GM23248 (cell line): ENCODE data around the gene ELOVL1. TPM values are rescaled to one million over a fixed set of nuclear protein-coding genes. Genes with fewer than 3 reads are reported as not detected.

Source experiments
- DNase-seq: peaks from one replicate; pipeline ENCODE4 v3.0.0-alpha.2; 2015
- H2AFZ ChIP-seq: fragments of 200-600 bp; sonication (generic); 2 replicates; pipeline ENCODE4 v1.6.1; 2016; ENCODE audit warnings: antibody characterized with exemption
- H3F3A ChIP-seq: fragments of 200-600 bp; sonication (generic); 2 replicates; pipeline ENCODE4 v1.6.1; 2016; ENCODE audit warnings: mild to moderate bottlenecking, antibody characterized with exemption, mixed run types; ENCODE audit not compliant: insufficient read depth
- H3K27ac ChIP-seq: fragments of 200-600 bp; sonication (generic); 2 replicates; pipeline ENCODE4 v1.5.1; 2016; ENCODE audit warnings: mild to moderate bottlenecking
- H3K27me3 ChIP-seq: fragments of 200-600 bp; sonication (generic); replicated peaks from 2 replicates; pipeline ENCODE4 v1.6.1; 2016; ENCODE audit warnings: mild to moderate bottlenecking; ENCODE audit not compliant: insufficient read depth
- H3K36me3 ChIP-seq: fragments of 200-600 bp; sonication (generic); 2 replicates; pipeline ENCODE4 v1.6.1; 2016; ENCODE audit warnings: low read depth, mild to moderate bottlenecking
- H3K4me1 ChIP-seq: fragments of 200-600 bp; sonication (generic); 2 replicates; pipeline ENCODE4 v1.6.1; 2016; ENCODE audit warnings: mild to moderate bottlenecking; ENCODE audit not compliant: insufficient read depth
- H3K4me2 ChIP-seq: fragments of 200-600 bp; sonication (generic); one replicate; pipeline ENCODE4 v1.6.1; 2016; ENCODE audit warnings: mild to moderate bottlenecking; ENCODE audit not compliant: unreplicated experiment
- H3K4me3 ChIP-seq: fragments of 200-600 bp; sonication (generic); 2 replicates; pipeline ENCODE4 v1.5.1; 2016; ENCODE audit warnings: mild to moderate bottlenecking
- H3K79me2 ChIP-seq: fragments of 200-600 bp; sonication (generic); 2 replicates; pipeline ENCODE4 v1.6.1; 2016; ENCODE audit warnings: mild to moderate bottlenecking; ENCODE audit not compliant: insufficient read depth
- H3K9ac ChIP-seq: fragments of 200-600 bp; sonication (generic); 2 replicates; pipeline ENCODE4 v1.6.1; 2016; ENCODE audit warnings: mild to moderate bottlenecking
- H3K9me2 ChIP-seq: fragments of 200-600 bp; sonication (generic); 2 replicates; pipeline ENCODE4 v1.6.1; 2016; ENCODE audit warnings: mixed run types, mild to moderate bottlenecking, moderate library complexity; ENCODE audit not compliant: insufficient read depth
- H3K9me3 ChIP-seq: fragments of 200-600 bp; sonication (generic); one replicate; pipeline ENCODE4 v1.6.1; 2017; ENCODE audit warnings: low read depth
- H4K20me1 ChIP-seq: fragments of 200-600 bp; sonication (generic); 2 replicates; pipeline ENCODE4 v1.6.0; 2016; ENCODE audit not compliant: insufficient read depth
- EZH2 ChIP-seq: fragments of 200-600 bp; sonication (generic); IDR thresholded peaks from 2 replicates; pipeline ENCODE4 v1.6.1; 2018; ENCODE audit warnings: antibody characterized with exemption, mild to moderate bottlenecking; ENCODE audit not compliant: insufficient read depth, poor library complexity, severe bottlenecking
- EZH2phosphoT487 ChIP-seq: fragments of 200-600 bp; sonication (generic); IDR thresholded peaks from 2 replicates; pipeline ENCODE4 v1.6.1; 2018; ENCODE audit warnings: antibody characterized with exemption, moderate library complexity, mild to moderate bottlenecking, low read depth; ENCODE audit not compliant: insufficient read depth
- WGBS, 2 experiments: methylation state at CpG; one replicate each; pipeline ENCODE4 v1.1.6; 2015 to 2017; ENCODE audit warnings: low lambda C conversion rate in 2 of 2, low coverage in 1 of 2; ENCODE audit errors: missing lambda C conversion rate in 2 of 2; 5-methylcytosine and 5-hydroxymethylcytosine counted together
- in situ Hi-C: fragments of 300-500 bp; cut with MboI; formaldehyde crosslinking; loops from 2 replicates; pipeline ENCODE4 v1.15.0; 2020
- polyA plus RNA-seq: library from polyadenylated mRNA; unstranded; fragments of >200 nt; fragmentation: Nextera tagmentation; extraction: Ambion mirVana; gene quantifications from 2 replicates; pipeline ENCODE4 v1.2.1, GENCODE V29; 2016
- total RNA-seq: library from RNA; depleted of rRNA; stranded (reverse); fragments of >200 nt; shearing (Covaris generic); gene quantifications from 2 replicates; pipeline ENCODE4 v1.2.3, GENCODE V29; 2014

Gene ELOVL1
- total and polyA plus RNA-seq, 2 experiments from 2014 or later, result 107 to 155 TPM

- in situ Hi-C loops, result no loop called here
- 93 to 100% methylated on average over 1 of the region's 1 CpG for WGBS, 2 experiments
- no peaks in the 10 kb centered on the region for H4K20me1 ChIP-seq
- no peak overlapping the region for H3K9ac ChIP-seq
- no peak overlapping the region for H2AFZ ChIP-seq
- H3K4me1 ChIP-seq, result peaks cover 3% of the 10 kb centered on the region
- H3K9me3 ChIP-seq, result no peaks in the 10 kb centered on the region
- H3F3A ChIP-seq, result no peaks in the 10 kb centered on the region
- H3K27me3 ChIP-seq, result no peaks in the 10 kb centered on the region
- no peaks in the 10 kb centered on the region for H3K9me2 ChIP-seq
- H3K79me2 ChIP-seq, result no peaks in the 10 kb centered on the region
- no peak overlapping the region for H3K4me2 ChIP-seq
- no peak overlapping the region for H3K4me3 ChIP-seq
- no peaks in the 10 kb centered on the region for H3K36me3 ChIP-seq
- DNase-seq, result no peak
- TF ChIP-seq EZH2, result no peak
- no peak for TF ChIP-seq EZH2phosphoT487
- no peak overlapping the region for H3K27ac ChIP-seq
These were observed 43.0 kb downstream of the ELOVL1 start for GRCh38 chr1:43324810-43325209.

GRCh38 chr1:43322506-43322905 is 45.3 kb downstream of the ELOVL1 start:
- 74 to 87% methylated on average over 5 of the region's 5 CpGs for WGBS, 2 experiments
- Histone ChIP-seq H3K4me1 (no peaks in the 10 kb centered on the region), H3K79me2 (no peaks in the 10 kb centered on the region), H3K36me3 (no peaks in the 10 kb centered on the region), H3K4me2 (no peak overlapping the region), H4K20me1 (no peaks in the 10 kb centered on the region), H3F3A (no peaks in the 10 kb centered on the region), H3K4me3 (no peak overlapping the region), H3K27me3 (no peaks in the 10 kb centered on the region), H3K9ac (no peak overlapping the region), H3K9me3 (no peaks in the 10 kb centered on the region), H2AFZ (no peak overlapping the region), H3K27ac (no peak overlapping the region), H3K9me2 (no peaks in the 10 kb centered on the region)
- in situ Hi-C loops, result no loop called here
- TF ChIP-seq EZH2phosphoT487, result no peak
- no peak for TF ChIP-seq EZH2
- DNase-seq, result no peak

- WGBS, 2 experiments, result 89 to 90% methylated on average over 15 to 16 of the region's 16 CpGs
- no peaks in the 10 kb centered on the region for H3K27me3 ChIP-seq
- H3K9ac ChIP-seq, result no peak overlapping the region
- no peak overlapping the region for H2AFZ ChIP-seq
- no peak for TF ChIP-seq EZH2
- TF ChIP-seq EZH2phosphoT487, result no peak
- no peak for DNase-seq
- H3F3A ChIP-seq, result no peaks in the 10 kb centered on the region
- H3K4me3 ChIP-seq, result no peak overlapping the region
- no peaks in the 10 kb centered on the region for H3K4me1 ChIP-seq
- H4K20me1 ChIP-seq, result no peaks in the 10 kb centered on the region
- no peaks in the 10 kb centered on the region for H3K9me3 ChIP-seq
- in situ Hi-C loops, result no loop called here
- no peaks in the 10 kb centered on the region for H3K36me3 ChIP-seq
- H3K27ac ChIP-seq, result no peak overlapping the region
- H3K4me2 ChIP-seq, result no peak overlapping the region
- H3K79me2 ChIP-seq, result no peaks in the 10 kb centered on the region
- no peaks in the 10 kb centered on the region for H3K9me2 ChIP-seq
These were observed 46.4 kb downstream of the ELOVL1 start for GRCh38 chr1:43321331-43321891.

- no peak overlapping the region for H3K4me3 ChIP-seq
- TF ChIP-seq EZH2phosphoT487 (no peak), EZH2 (no peak)
- H3K4me2 ChIP-seq, result no peak overlapping the region
- H3K79me2 ChIP-seq, result no peaks in the 10 kb centered on the region
- H4K20me1 ChIP-seq, result no peaks in the 10 kb centered on the region
- no peak overlapping the region for H3K9ac ChIP-seq
- no peaks in the 10 kb centered on the region for H3K9me2 ChIP-seq
- no peaks in the 10 kb centered on the region for H3K4me1 ChIP-seq
- no peaks in the 10 kb centered on the region for H3K27me3 ChIP-seq
- H3K27ac ChIP-seq, result no peak overlapping the region
- in situ Hi-C loops, result no loop called here
- 67 to 100% methylated on average over 2 to 3 of the region's 3 CpGs for WGBS, 2 experiments
- H3K36me3 ChIP-seq, result no peaks in the 10 kb centered on the region
- no peaks in the 10 kb centered on the region for H3F3A ChIP-seq
- no peaks in the 10 kb centered on the region for H3K9me3 ChIP-seq
- DNase-seq, result no peak
- no peak overlapping the region for H2AFZ ChIP-seq
These were observed 48.0 kb downstream of the ELOVL1 start for GRCh38 chr1:43319766-43320165.

GRCh38 chr1:43319288-43319687 is 48.5 kb downstream of the ELOVL1 start:
- H3K9me3 ChIP-seq, result no peaks in the 10 kb centered on the region
- no peak overlapping the region for H2AFZ ChIP-seq
- H3K27ac ChIP-seq, result no peak overlapping the region
- WGBS, 2 experiments, result 100% methylated on average over 5 of the region's 5 CpGs
- no peaks in the 10 kb centered on the region for H3K27me3 ChIP-seq
- no peak overlapping the region for H3K4me2 ChIP-seq
- no peaks in the 10 kb centered on the region for H3K4me1 ChIP-seq
- DNase-seq, result no peak
- H3K4me3 ChIP-seq, result no peak overlapping the region
- TF ChIP-seq EZH2phosphoT487, result no peak
- TF ChIP-seq EZH2, result no peak
- no peaks in the 10 kb centered on the region for H3K36me3 ChIP-seq
- H3K9me2 ChIP-seq, result no peaks in the 10 kb centered on the region
- no peaks in the 10 kb centered on the region for H3F3A ChIP-seq
- H3K9ac ChIP-seq, result no peak overlapping the region
- H4K20me1 ChIP-seq, result no peaks in the 10 kb centered on the region
- in situ Hi-C loops, result no loop called here
- no peaks in the 10 kb centered on the region for H3K79me2 ChIP-seq
